HG03103 (cell line): Measurements from ENCODE around the gene NRXN3.
"Not testable (repeated sequence)": the region's sequence is repeated elsewhere in the genome, so short reads cannot be mapped to it uniquely, and the experiment has no call there.

Source experiments
- ATAC-seq: cut with Tn5 transposase; IDR thresholded peaks from one replicate; pipeline ENCODE4 v1.9.1; 2021; ENCODE audit warnings: low read depth; ENCODE audit not compliant: unreplicated experiment

The NRXN3 gene

GRCh38 chr14:79724934-79725717 is 1555.0 kb downstream of the NRXN3 start:
- ATAC-seq, result no peak

GRCh38 chr14:79727900-79728299 is 1557.7 kb downstream of the NRXN3 start:
- ATAC-seq, result no peak

- ATAC-seq, result no peak
Measured at GRCh38 chr14:79728331-79728730, 1558.2 kb downstream of the NRXN3 start.

GRCh38 chr14:79729731-79730130 is 1559.6 kb downstream of the NRXN3 start:
- no peak for ATAC-seq

- no peak for ATAC-seq
Measured at GRCh38 chr14:79730196-79730595, 1560.0 kb downstream of the NRXN3 start.

- ATAC-seq, result no peak
Measured at GRCh38 chr14:79730953-79731352, 1560.8 kb downstream of the NRXN3 start.

GRCh38 chr14:79732911-79733655 is 1562.9 kb downstream of the NRXN3 start:
- ATAC-seq, result no peak

GRCh38 chr14:79734151-79734550 is 1564.0 kb downstream of the NRXN3 start:
- ATAC-seq, result no peak

- ATAC-seq, result no peak
Measured at GRCh38 chr14:79734656-79735055, 1564.5 kb downstream of the NRXN3 start.

- ATAC-seq, result no peak
Measured at GRCh38 chr14:79735121-79735520, 1564.9 kb downstream of the NRXN3 start.

GRCh38 chr14:79740066-79740601 is 1570.0 kb downstream of the NRXN3 start:
- ATAC-seq, result no peak

- no peak for ATAC-seq
Measured at GRCh38 chr14:79742142-79742541, 1572.0 kb downstream of the NRXN3 start.

GRCh38 chr14:79745046-79745445 is 1574.9 kb downstream of the NRXN3 start:
- no peak for ATAC-seq

GRCh38 chr14:79749065-79749464 is 1578.9 kb downstream of the NRXN3 start:
- ATAC-seq, result no peak

GRCh38 chr14:79758985-79759384 is 1588.8 kb downstream of the NRXN3 start:
- ATAC-seq, result no peak

- ATAC-seq, result no peak
Measured at GRCh38 chr14:79764323-79764722, 1594.2 kb downstream of the NRXN3 start.

GRCh38 chr14:79766511-79766910 is 1596.3 kb downstream of the NRXN3 start:
- ATAC-seq, result no peak

- no peak for ATAC-seq
Measured at GRCh38 chr14:79767251-79767650, 1597.1 kb downstream of the NRXN3 start.

GRCh38 chr14:79767721-79768120 is 1597.5 kb downstream of the NRXN3 start:
- ATAC-seq, result not testable (repeated sequence)

- ATAC-seq, result no peak
Measured at GRCh38 chr14:79781882-79782281, 1611.7 kb downstream of the NRXN3 start.

GRCh38 chr14:79783041-79783440 is 1612.9 kb downstream of the NRXN3 start:
- ATAC-seq, result no peak

GRCh38 chr14:79786522-79786921 is 1616.3 kb downstream of the NRXN3 start:
- ATAC-seq, result no peak
